Measurements from ENCODE around the gene RUNX1.

DNA sequence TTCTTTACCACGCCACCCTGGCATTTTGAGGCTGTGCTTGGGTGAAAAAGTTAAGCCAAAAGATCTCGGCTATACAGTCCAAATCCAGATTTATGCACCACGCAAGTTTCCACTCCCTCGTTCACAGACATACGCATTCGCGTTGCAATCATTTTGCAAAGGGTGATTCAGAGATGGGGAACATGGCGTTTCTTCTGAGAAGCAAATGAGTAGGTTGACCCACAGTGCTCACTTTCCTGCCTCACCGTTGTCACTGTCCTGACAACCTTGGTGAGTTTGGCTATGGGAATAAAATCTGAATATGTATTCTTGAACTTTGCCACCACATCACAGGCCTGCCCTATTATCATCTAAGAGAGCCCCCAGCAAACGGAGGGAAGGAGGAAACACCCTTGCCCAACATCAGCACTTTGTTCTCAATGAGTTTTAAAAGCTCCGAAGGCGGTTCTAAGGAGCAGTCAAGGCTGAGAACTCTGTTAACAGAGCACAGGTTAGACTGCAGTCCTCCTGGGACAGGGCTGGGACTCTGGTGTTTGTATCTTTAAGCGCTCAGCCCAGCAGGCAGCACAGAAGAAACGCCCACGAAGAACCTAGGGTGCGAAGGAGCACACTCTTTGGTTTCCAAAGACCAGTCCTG, 86.4 kb downstream of the RUNX1 start:
- TF ChIP-seq POLR2A (IDR thresholded peaks at IDR 0.05; ENCODE audit: low read depth, low read length): no peak
- TF ChIP-seq, protein P1, sequence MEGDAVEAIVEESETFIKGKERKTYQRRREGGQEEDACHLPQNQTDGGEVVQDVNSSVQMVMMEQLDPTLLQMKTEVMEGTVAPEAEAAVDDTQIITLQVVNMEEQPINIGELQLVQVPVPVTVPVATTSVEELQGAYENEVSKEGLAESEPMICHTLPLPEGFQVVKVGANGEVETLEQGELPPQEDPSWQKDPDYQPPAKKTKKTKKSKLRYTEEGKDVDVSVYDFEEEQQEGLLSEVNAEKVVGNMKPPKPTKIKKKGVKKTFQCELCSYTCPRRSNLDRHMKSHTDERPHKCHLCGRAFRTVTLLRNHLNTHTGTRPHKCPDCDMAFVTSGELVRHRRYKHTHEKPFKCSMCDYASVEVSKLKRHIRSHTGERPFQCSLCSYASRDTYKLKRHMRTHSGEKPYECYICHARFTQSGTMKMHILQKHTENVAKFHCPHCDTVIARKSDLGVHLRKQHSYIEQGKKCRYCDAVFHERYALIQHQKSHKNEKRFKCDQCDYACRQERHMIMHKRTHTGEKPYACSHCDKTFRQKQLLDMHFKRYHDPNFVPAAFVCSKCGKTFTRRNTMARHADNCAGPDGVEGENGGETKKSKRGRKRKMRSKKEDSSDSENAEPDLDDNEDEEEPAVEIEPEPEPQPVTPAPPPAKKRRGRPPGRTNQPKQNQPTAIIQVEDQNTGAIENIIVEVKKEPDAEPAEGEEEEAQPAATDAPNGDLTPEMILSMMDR (IDR thresholded peaks at IDR 0.05; ENCODE audit: extremely low read depth in 1 of 2, insufficient read depth in 1 of 2, low read depth in 1 of 2, low read length in 2 of 2): no peak

Measured in endothelial cell of umbilical vein (primary cell).